Stimulated activated CD8-positive, alpha-beta memory T cell treated with anti-CD3 and anti-CD28 coated beads, Interleukin-2, amount 100 ng/mL, for 48 hours (primary cell): ENCODE results near the gene PM20D1.

Experiments used
- DNase-seq, 2 donors: peaks; one replicate each; pipeline ENCODE4 v3.0.0-alpha.2; 2020; ENCODE audit warnings: low read depth in 2 of 2

Gene PM20D1

GRCh38 chr1:205804605-205805004, 45.3 kb downstream of the PM20D1 start:
- DNase-seq, result no peak

- DNase-seq, result no peak
These were observed 45.9 kb downstream of the PM20D1 start for GRCh38 chr1:205803986-205804385.

GRCh38 chr1:205802060-205802459, 47.9 kb downstream of the PM20D1 start:
- no peak for DNase-seq

GRCh38 chr1:205800981-205801703, 48.8 kb downstream of the PM20D1 start:
- DNase-seq, result no peak

GRCh38 chr1:205800427-205800826, 49.5 kb downstream of the PM20D1 start:
- DNase-seq, result no peak

GRCh38 chr1:205798577-205798976, 51.4 kb downstream of the PM20D1 start:
- no peak for DNase-seq

- no peak for DNase-seq
These were observed 52.8 kb downstream of the PM20D1 start for GRCh38 chr1:205797168-205797567.

- no peak for DNase-seq
These were observed 55.8 kb downstream of the PM20D1 start for GRCh38 chr1:205794011-205794730.

- DNase-seq, result no peak
These were observed 56.8 kb downstream of the PM20D1 start for GRCh38 chr1:205792961-205793673.

GRCh38 chr1:205792481-205792881, 57.5 kb downstream of the PM20D1 start:
- no peak for DNase-seq

- peak in 1 of 2 donors; percentile 20 for DNase-seq
These were observed 58.3 kb downstream of the PM20D1 start for GRCh38 chr1:205791568-205792180.

- no peak for DNase-seq
These were observed 62.5 kb downstream of the PM20D1 start for GRCh38 chr1:205787287-205787916.

- DNase-seq, result no peak
These were observed 63.3 kb downstream of the PM20D1 start for GRCh38 chr1:205786601-205787000.

GRCh38 chr1:205785446-205785845, 64.5 kb downstream of the PM20D1 start:
- DNase-seq, result no peak

GRCh38 chr1:205783904-205784303, 66.0 kb downstream of the PM20D1 start:
- DNase-seq, result no peak

- no peak for DNase-seq
These were observed 66.5 kb downstream of the PM20D1 start for GRCh38 chr1:205783433-205783795.

- DNase-seq, result no peak
These were observed 67.1 kb downstream of the PM20D1 start for GRCh38 chr1:205782627-205783432.

GRCh38 chr1:205780335-205780734, 69.6 kb downstream of the PM20D1 start:
- no peak for DNase-seq
